Stimulated activated CD8-positive, alpha-beta memory T cell treated with anti-CD3 and anti-CD28 coated beads, Interleukin-7, amount 100 ng/mL, for 24 hours (primary cell): ENCODE results near the gene TPPP3.
"Not testable (repeated sequence)": the region's sequence is repeated elsewhere in the genome, so short reads cannot be mapped to it uniquely, and the experiment has no call there.

Experiments
- DNase-seq: peaks from one replicate; pipeline ENCODE4 v3.0.0-alpha.2; 2020; ENCODE audit warnings: low read depth

TPPP3 gene

DNA sequence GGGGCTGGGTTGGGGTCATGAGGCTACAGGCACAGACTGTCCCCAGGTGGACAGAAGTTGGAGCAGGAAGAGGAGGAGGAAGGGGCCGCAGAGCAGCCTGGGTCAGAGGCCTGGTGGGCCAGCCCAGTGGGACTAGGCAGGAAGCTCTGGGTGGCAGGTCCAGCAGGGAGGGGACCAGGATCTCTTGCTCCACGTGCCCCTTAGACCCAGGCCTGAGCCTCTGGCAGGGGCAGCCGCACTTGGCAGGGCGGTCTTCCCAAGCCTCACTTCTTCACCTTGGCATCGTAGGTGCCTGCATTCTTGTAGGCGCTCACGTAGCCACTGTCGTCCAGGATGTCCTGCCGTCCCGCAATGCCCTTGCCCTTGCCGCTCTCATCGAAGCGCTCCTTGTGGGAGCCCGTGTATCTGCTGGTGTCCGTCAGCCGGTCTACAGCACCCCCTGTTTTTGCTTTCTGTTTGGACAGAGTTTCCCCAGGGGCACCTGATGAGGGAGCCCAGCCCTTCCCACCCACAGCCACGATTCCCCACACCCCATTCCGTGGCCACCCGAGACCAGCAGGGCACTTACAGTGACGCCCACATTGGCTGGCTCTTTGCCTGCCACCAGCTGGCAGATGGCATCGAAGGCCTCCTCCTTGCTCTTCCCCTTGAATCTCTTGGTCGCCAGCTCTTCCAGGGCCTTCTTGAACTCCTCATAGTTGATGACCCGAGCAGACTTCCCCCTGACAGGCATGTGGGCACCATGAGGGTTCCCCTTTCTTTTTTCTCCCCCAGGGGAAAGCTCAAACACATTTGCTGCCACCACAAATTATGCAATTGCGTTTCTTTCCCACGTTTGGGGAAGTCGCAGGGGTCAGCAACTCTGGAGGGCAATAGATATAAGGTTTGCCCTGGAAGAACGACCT lies 3.1 kb downstream of the TPPP3 start:
- no peak for DNase-seq

GRCh38 chr16:67388591-67388990 lies 4.7 kb downstream of the TPPP3 start:
- DNase-seq = no peak

- no peak for DNase-seq
These were observed 5.1 kb downstream of the TPPP3 start for GRCh38 chr16:67388191-67388590.

- no peak for DNase-seq
These were observed 5.7 kb downstream of the TPPP3 start for GRCh38 chr16:67387479-67388079.

- DNase-seq = no peak
These were observed 6.3 kb downstream of the TPPP3 start for GRCh38 chr16:67386861-67387455.

GRCh38 chr16:67384778-67385510 lies 8.4 kb downstream of the TPPP3 start:
- no peak for DNase-seq

DNA sequence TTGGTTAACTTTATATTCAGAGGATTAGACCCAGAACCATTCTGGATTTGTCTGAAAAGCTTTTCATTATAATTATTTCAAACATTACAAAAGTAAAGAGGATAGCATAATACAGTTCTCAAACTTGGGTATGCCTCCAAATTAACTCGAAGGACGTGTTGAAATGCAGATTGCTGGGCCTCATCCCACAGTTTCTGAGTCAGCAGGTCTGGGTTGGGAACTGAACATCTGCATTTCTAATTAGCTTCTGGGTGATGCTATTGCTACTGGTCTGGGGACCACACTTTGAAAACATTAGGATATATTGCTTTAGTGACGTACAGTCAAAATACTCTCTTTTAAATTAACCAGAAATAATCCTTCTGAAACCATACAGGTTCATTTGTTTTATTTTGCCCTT lies 10.0 kb downstream of the TPPP3 start:
- no peak for DNase-seq

- no peak for DNase-seq
These were observed 14.7 kb downstream of the TPPP3 start for GRCh38 chr16:67378642-67379041.

GRCh38 chr16:67376012-67376411 lies 17.3 kb downstream of the TPPP3 start:
- DNase-seq = not testable (repeated sequence)

DNA sequence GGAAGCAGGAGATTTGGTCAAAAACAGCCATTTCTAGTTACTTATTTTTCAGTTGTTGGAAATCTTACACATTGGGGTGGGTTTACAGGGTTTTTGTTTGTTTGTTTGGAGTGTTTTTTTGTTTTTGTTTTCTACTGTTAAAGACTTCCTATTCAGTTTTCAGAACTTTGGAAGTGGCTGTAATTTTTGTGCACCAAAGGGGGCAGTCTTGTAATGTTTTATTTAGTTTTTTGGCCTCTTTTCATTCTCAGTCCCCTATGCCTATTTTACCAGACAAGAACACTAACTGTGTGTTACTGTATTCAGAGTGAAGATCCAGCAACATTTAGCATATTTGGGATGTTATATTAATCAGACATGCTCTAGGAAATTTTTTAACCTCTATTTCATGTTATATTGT lies 20.6 kb downstream of the TPPP3 start:
- DNase-seq = no peak

DNA sequence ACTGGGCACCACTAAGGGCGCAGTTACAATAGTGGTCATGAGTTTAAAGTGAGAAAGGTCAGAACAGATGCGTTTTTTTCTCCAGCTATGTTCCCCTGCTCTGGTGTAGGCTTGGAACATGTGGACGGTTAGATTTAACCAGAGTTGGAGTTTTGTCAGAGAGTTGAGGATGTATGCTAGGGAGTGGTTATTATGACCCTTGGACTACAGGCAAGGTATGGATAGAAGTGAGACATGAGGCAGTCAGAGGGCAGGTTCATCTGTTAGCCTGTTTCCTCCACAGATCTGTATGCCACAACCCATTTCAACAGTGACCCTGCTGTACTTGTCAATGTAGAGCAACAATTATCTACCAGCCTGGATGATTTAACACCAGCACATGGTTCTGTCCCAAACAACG lies 22.6 kb downstream of the TPPP3 start:
- no peak for DNase-seq

DNA sequence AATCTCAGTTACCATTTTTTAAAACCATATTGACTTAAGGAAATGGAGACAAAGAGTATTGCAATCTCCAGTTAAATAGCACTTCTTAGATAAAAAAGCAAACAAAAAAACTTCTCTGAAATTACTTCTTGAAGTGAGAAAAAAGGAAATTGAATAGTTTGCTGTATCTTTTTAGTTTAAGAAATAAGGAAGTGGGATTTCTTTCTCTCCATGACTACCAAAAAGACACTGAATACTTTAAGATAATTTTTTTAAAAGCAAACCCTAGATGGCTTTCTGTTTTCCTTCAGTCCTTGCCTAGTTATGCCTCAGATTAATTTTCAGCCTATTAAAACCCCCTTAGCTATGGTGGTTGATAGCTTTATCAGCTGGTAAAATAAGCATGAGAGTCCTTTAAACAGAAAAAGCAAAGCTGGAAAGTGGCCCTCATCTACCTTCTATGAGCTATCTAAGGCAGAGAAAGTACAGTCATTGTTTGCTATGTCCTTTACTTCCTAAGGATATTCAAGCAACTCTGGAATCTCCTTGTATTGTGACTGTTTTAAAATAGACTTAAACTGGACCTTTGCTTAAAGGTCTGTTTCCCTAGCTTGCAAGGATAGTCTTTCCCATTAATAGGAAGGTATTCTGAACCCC lies 28.6 kb downstream of the TPPP3 start:
- no peak for DNase-seq

- no peak for DNase-seq
These were observed 32.3 kb downstream of the TPPP3 start for GRCh38 chr16:67361038-67361437.

DNA sequence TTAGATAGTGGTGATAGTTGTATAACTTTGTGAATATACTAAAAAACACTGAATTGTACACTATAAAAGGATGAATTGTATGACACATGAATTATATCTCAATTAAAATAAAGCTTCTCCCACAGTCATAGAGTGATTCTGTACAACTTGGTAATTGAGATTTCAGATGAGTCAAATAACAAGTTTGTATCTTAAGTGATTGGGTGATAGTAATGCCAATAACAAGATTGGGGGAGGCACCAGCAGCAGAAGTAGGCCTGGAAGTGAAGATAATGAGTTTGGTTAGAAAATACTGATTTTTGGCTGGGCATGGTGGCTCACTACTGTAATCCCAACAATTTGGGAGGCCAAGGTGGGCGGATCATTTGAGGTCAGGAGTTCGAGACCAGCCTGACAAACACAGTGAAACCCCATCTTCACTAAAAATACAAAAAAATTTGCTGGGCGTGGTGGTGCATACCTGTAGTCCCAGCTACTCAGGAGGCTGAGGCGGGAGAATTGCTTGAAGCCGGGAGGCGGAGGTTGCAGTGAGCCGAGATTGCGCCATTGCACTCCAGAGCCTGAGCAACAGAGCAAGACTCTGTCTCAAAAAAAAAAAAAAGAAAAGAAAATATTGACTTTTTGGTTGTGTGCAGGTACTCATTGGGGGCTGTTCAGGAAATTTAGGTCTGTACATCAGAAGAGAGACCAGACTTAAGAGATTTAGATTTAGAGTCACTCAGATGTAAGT lies 33.6 kb downstream of the TPPP3 start:
- DNase-seq = not testable (repeated sequence)

- DNase-seq = no peak
These were observed 35.7 kb downstream of the TPPP3 start for GRCh38 chr16:67357561-67357960.

DNA sequence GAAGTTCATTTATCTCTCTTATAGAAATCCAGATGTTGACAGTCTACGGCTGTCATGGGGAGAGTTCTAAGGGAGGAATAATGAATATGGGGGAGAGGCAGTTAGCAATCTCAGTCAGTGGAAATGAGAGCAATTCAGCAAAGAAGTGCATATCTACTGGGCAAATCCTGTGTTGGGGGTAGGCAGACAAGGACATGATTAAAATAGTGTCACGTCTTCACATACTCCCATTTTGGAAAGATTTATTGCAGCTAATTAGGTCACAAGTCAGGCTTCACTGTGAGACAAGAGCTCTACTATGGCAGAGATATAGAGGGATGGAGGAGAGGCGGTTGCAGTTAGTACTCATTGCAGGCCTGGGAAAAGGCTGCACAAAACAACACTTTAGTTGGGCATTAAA lies 36.9 kb downstream of the TPPP3 start:
- no peak for DNase-seq

GRCh38 chr16:67352463-67352862 lies 40.8 kb downstream of the TPPP3 start:
- not testable (repeated sequence) for DNase-seq

GRCh38 chr16:67350324-67350723 lies 43.0 kb downstream of the TPPP3 start:
- no peak for DNase-seq

GRCh38 chr16:67349172-67349571 lies 44.1 kb downstream of the TPPP3 start:
- no peak for DNase-seq

- DNase-seq = no peak
These were observed 47.0 kb downstream of the TPPP3 start for GRCh38 chr16:67346341-67346740.

DNA sequence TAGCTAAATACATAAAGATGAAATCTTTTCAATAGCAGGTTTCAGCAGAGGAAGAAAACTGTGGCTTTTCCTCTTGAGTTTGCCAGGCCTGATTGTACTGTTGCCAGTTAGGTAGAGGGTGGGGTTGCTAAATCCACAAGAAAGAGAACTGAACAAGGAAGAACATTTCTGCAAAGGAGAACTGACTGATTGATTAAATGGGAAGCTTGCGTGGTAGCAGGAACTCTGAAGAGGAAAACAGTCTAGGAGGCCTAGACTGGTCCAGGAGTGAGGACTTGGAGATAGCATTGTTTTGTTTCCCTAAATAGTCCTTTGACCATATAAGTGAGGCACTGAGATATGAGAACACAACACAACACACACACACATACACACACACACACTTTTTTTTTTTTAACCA lies 47.9 kb downstream of the TPPP3 start:
- DNase-seq = no peak
